ENCODE measurements around the gene ATP2C2.

ATP2C2 gene

DNA sequence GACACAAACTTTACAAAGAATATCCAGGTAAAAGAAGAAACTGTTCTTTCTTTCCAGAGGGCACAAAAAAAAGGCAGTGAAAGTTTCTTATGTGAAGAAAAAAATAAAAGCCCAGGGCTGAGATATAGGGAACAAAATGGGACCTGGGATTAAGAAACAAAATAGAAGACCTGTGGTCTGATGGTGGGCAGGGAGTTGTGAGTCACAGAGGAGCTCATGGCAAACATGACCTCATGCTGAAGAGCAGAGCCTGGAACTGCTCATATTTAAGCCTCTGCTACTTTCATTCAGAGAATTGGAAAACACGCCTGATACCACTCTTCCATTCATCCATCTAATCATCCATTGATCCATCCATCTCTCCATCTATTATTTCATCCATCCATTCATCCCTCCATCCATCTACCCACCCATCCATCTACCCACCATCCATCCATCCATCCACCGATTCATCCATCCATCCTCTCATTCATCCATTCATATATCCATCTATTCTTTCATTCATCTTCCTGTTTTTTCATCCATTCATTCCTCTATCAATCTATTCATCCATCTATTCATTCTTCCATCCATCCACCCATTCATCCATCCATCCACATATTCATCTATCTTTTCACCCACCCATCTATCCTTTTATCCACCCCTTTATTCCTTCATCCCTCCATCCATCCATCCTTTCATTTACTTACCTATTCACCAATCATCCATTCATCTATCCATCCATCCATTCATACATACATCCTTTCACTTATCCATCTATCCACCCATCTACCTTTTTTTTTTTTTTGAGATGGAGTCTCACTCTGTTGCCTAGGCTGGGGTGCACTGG is 43.7 kb upstream of the ATP2C2 start:
- TF ChIP-seq CTCF (IDR thresholded peaks at IDR 0.05; ENCODE audit: low read length, missing control alignments) = no peak
- H3K4me3 ChIP-seq (replicated peaks; ENCODE audit: low read depth, low read length) = no peak overlapping the region
- DNase-seq (ENCODE audit: low read depth) = no peak

- no peak overlapping the region for H3K4me3 ChIP-seq (replicated peaks; ENCODE audit: low read depth, low read length)
- no peak for TF ChIP-seq CTCF (IDR thresholded peaks at IDR 0.05; ENCODE audit: low read length, missing control alignments)
- DNase-seq (ENCODE audit: low read depth) = no peak
Measured at GRCh38 chr16:84326545-84326944, 41.8 kb upstream of the ATP2C2 start.

DNA sequence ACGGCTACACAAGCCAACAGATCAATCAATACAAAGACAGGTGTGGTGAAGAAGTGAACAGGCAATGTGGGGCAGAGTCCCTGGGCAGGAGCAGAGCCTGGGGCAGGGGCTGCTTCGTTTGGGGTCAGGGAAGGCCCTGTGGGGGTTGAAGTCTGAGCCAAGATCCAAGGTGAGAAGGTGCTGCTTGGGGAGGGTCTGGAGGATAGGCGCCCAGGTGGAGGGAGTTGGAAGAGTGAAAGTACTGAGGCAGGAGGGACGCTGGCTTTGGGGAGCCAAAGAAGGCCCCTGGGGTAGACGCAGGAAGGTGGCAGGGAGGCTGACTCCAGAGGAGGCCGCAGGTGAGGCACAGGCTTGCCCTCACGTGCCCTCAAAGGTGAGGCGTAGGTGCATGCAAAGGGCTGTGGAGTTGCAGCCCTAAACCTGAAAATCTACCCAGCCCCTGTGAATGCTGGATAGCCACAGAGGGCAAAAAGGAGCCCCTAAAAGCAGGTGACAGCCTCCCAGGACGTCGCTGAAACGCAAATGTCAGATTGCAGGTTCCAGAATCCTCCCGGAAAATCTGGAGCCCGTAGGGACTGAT is 40.3 kb upstream of the ATP2C2 start:
- TF ChIP-seq CTCF (IDR thresholded peaks at IDR 0.05; ENCODE audit: low read length, missing control alignments) = no peak
- H3K4me3 ChIP-seq (replicated peaks; ENCODE audit: low read depth, low read length) = no peak overlapping the region
- DNase-seq (ENCODE audit: low read depth) = no peak

DNA sequence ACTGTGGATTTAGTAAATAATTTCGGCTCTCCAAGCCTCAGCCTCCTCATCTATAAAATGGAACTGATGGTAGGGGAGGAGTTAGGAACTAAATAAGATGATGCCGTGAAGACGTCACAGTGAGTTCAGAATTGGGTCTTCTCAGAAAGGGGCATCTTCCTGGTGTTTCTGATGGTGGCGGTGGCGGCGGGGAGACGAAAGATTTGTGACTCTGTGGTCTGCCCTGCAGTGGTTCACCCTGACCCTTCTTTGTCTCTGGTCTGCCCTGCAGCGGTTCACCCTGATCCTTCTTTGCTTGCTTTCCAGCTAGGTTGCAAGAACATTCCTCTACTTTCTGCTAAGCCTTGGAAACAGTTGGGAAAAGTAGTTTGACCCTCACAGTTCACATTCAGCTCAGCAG is 39.3 kb upstream of the ATP2C2 start:
- no peak for DNase-seq (ENCODE audit: low read depth)
- no peak overlapping the region for H3K4me3 ChIP-seq (replicated peaks; ENCODE audit: low read depth, low read length)
- no peak for TF ChIP-seq CTCF (IDR thresholded peaks at IDR 0.05; ENCODE audit: low read length, missing control alignments)

DNA sequence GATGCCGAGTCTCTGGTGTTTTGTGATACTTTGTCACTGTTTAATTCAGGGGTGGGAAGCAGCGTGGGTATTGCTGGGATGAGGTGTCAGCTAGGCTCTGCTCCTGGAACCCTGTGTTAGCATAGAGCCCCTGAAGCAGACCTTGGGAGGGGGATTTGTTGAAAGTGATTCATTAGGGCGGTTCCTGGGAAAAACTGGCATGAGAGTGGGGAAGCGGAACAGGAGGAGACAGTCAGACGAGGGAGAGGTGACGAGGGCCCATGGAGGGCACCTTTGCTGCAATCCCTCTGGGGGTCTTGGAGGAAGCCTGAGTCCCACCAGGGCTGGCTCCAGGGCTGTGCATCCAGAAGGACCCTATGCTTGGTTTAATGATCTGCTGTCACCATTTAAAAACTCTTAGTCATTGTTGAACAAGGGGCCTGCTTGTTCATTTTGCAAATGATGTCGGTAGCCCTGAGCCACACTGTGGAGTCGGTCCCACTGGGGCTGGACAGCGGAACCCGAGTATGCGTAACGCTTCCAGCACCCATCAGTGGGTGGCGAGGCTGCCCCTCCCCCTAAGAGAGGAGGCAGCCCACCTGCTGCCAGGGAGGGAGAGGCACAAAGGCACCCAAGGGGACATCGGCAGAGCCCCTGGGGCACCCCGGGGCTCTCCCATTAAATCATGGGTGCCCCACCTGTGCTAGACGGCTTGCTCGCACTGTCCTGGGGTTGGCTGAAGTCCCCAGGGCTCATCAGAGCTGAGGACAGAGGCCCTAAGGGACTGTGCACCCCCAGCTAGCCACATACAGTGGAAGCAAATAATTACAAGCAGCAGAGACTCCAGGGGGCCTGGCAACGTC is 38.3 kb upstream of the ATP2C2 start:
- no peak for TF ChIP-seq CTCF (IDR thresholded peaks at IDR 0.05; ENCODE audit: low read length, missing control alignments)
- no peak overlapping the region for H3K4me3 ChIP-seq (replicated peaks; ENCODE audit: low read depth, low read length)
- DNase-seq (ENCODE audit: low read depth) = no peak

DNA sequence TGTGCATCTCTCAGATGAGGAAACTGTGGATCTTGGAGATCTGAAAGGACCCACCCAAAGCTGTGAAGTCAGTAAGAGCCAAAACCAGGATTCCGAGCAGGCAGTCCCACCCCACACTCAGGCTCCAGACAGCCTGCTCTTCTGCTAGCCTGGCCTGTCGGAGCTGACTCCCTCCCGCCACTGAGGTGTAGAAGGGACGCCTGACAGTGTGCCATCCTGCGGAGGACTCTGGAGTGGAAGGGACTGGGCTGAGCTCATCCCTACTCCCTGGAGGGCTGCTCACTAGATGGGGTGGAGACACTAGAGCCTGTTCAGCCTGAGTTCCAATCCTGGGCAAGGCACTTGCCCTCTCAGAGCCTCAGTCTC is 37.7 kb upstream of the ATP2C2 start:
- no peak for DNase-seq (ENCODE audit: low read depth)
- no peak overlapping the region for H3K4me3 ChIP-seq (replicated peaks; ENCODE audit: low read depth, low read length)
- no peak for TF ChIP-seq CTCF (IDR thresholded peaks at IDR 0.05; ENCODE audit: low read length, missing control alignments)

Data from fibroblast of pulmonary artery (primary cell).